HEK293 (cell line): Measurements from ENCODE around the gene TUSC1.

ENCODE experiments used
- CTCF ChIA-PET: fragments of 350-600 bp; formaldehyde crosslinking; extraction: SDS; loops from one replicate; lab custom pipeline; 2021; ENCODE audit warnings: antibody characterized with exemption; lab: Yijun Ruan, JAX
- POLR2A ChIA-PET: fragments of 300-600 bp; formaldehyde crosslinking; extraction: SDS; loops from one replicate; lab custom pipeline; 2020; ENCODE audit warnings: antibody characterized with exemption, inconsistent platforms; lab: Yijun Ruan, JAX
- H3K27ac ChIP-seq: fragments of 200-500 bp; sonication (Bioruptor generic); 2 replicates; pipeline ENCODE4 v1.5.1; 2014; ENCODE audit warnings: low read depth, low read length, control low read depth, inconsistent platforms; ENCODE audit errors: extremely low read depth
- H3K36me3 ChIP-seq, 2 experiments: fragments of 200-500 bp in 1 of 2; sonication (Bioruptor generic) in 1 of 2; 1 replicate in 1 of 2; 2 replicates in 1 of 2; pipeline ENCODE4 v1.5.1; 2014 to 2017; ENCODE audit warnings: inconsistent platforms in 2 of 2, low read length in 2 of 2; ENCODE audit not compliant: control insufficient read depth in 2 of 2, insufficient read depth in 1 of 2
- H3K4me1 ChIP-seq: fragments of 200-500 bp; sonication (Bioruptor generic); 2 replicates; pipeline ENCODE4 v1.5.1; 2014; ENCODE audit warnings: mild to moderate bottlenecking, low read length, inconsistent platforms; ENCODE audit not compliant: control insufficient read depth, insufficient read depth
- H3K4me3 ChIP-seq: 2 replicates; pipeline ENCODE4 v1.5.1; 2011; ENCODE audit warnings: low read depth, mild to moderate bottlenecking, control low read depth, low read length, moderate library complexity
- H3K9me3 ChIP-seq: fragments of 200-500 bp; sonication (Bioruptor generic); 2 replicates; pipeline ENCODE4 v1.5.1; 2014; ENCODE audit warnings: low read depth, low read length, inconsistent platforms; ENCODE audit not compliant: control insufficient read depth, insufficient read depth
- GFI1B ChIP-seq: fragments of 450-650 bp; formaldehyde crosslinking; IDR thresholded peaks from 2 replicates; pipeline ENCODE4 v1.5.1; 2016; ENCODE audit warnings: missing biosample characterization, missing genetic modification characterization
- PATZ1 ChIP-seq: fragments of 450-650 bp; formaldehyde crosslinking; IDR thresholded peaks from 2 replicates; pipeline ENCODE4 v1.5.1; 2016; ENCODE audit warnings: missing biosample characterization, missing genetic modification characterization
- REPIN1 ChIP-seq: fragments of 450-650 bp; formaldehyde crosslinking; IDR thresholded peaks from 2 replicates; pipeline ENCODE4 v1.5.1; 2017; ENCODE audit warnings: missing biosample characterization, missing genetic modification characterization, low read depth
- TCF7L2 ChIP-seq: IDR thresholded peaks from 2 replicates; pipeline ENCODE4 v1.6.1; 2011; ENCODE audit warnings: low read depth, mild to moderate bottlenecking, inconsistent platforms, low read length, moderate library complexity, borderline replicate concordance
- ZBTB21 ChIP-seq: fragments of 450-650 bp; formaldehyde crosslinking; IDR thresholded peaks from 2 replicates; pipeline ENCODE4 v1.5.1; 2017; ENCODE audit warnings: missing biosample characterization, missing genetic modification characterization
- ZNF10 ChIP-seq: fragments of 450-650 bp; formaldehyde crosslinking; IDR thresholded peaks from 2 replicates; pipeline ENCODE4 v1.5.1; 2017; ENCODE audit warnings: missing biosample characterization, missing genetic modification characterization
- ZNF140 ChIP-seq: fragments of 450-650 bp; formaldehyde crosslinking; IDR thresholded peaks from 2 replicates; pipeline ENCODE4 v1.5.1; 2016; ENCODE audit warnings: missing biosample characterization, missing genetic modification characterization
- ZNF302 ChIP-seq: fragments of 450-650 bp; formaldehyde crosslinking; IDR thresholded peaks from 2 replicates; pipeline ENCODE4 v1.5.1; 2016; ENCODE audit warnings: missing biosample characterization, missing genetic modification characterization, low read depth
- ZNF311 ChIP-seq: fragments of 450-650 bp; formaldehyde crosslinking; IDR thresholded peaks from 2 replicates; pipeline ENCODE4 v1.5.1; 2017; ENCODE audit warnings: missing biosample characterization, missing genetic modification characterization, borderline replicate concordance
- ZNF394 ChIP-seq: fragments of 450-650 bp; formaldehyde crosslinking; IDR thresholded peaks from 2 replicates; pipeline ENCODE4 v1.5.1; 2016; ENCODE audit warnings: missing biosample characterization, missing genetic modification characterization, mild to moderate bottlenecking, moderate library complexity, borderline replicate concordance
- ZNF513 ChIP-seq: fragments of 450-650 bp; IDR thresholded peaks from 2 replicates; pipeline ENCODE4 v1.5.1; 2018; ENCODE audit warnings: missing biosample characterization, missing genetic modification characterization
- ZNF514 ChIP-seq: fragments of 450-650 bp; formaldehyde crosslinking; IDR thresholded peaks from 2 replicates; pipeline ENCODE4 v1.5.1; 2016; ENCODE audit warnings: missing biosample characterization, missing genetic modification characterization
- ZNF544 ChIP-seq: fragments of 450-650 bp; formaldehyde crosslinking; IDR thresholded peaks from 2 replicates; pipeline ENCODE4 v1.5.0; 2017; ENCODE audit warnings: missing biosample characterization, missing genetic modification characterization
- ZNF600 ChIP-seq: fragments of 450-650 bp; formaldehyde crosslinking; IDR thresholded peaks from 2 replicates; pipeline ENCODE4 v1.5.1; 2016; ENCODE audit warnings: missing biosample characterization, missing genetic modification characterization
- ZNF610 ChIP-seq: fragments of 450-650 bp; formaldehyde crosslinking; IDR thresholded peaks from 2 replicates; pipeline ENCODE4 v1.5.1; 2016; ENCODE audit warnings: missing biosample characterization, missing genetic modification characterization, borderline replicate concordance
- ZNF645 ChIP-seq: fragments of 450-650 bp; formaldehyde crosslinking; IDR thresholded peaks from 2 replicates; pipeline ENCODE4; 2016; ENCODE audit warnings: missing biosample characterization, missing genetic modification characterization
- ZNF704 ChIP-seq: fragments of 450-650 bp; formaldehyde crosslinking; IDR thresholded peaks from 2 replicates; pipeline ENCODE4 v1.5.1; 2016; ENCODE audit warnings: missing biosample characterization, missing genetic modification characterization
- ZNF747 ChIP-seq: fragments of 450-650 bp; formaldehyde crosslinking; IDR thresholded peaks from 2 replicates; pipeline ENCODE4 v1.5.1; 2016; ENCODE audit warnings: missing biosample characterization, missing genetic modification characterization
- ZNF76 ChIP-seq: fragments of 450-650 bp; formaldehyde crosslinking; IDR thresholded peaks from 2 replicates; pipeline ENCODE4; 2016; ENCODE audit warnings: low read depth, missing biosample characterization, missing genetic modification characterization, borderline replicate concordance

The TUSC1 gene

GRCh38 chr9:25684321-25684720 is 6.1 kb upstream of the TUSC1 start:
- ChIA-PET POLR2A (no interaction called here), CTCF (interaction anchor here (1.0 kb wide), 1 partner anchor 14 kb away, joined by 3 read pairs; no protein-coding TSS in a partner anchor)
- Histone ChIP-seq H3K27ac (no peak overlapping the region), H3K36me3 (no peaks in the 10 kb centered on the region), H3K9me3 (no peaks in the 10 kb centered on the region), H3K4me3 (no peak overlapping the region), H3K4me1 (no peaks in the 10 kb centered on the region)
- TF ChIP-seq ZNF302 (no peak), ZNF704 (tag by site-specific recombination) (no peak), ZNF747 (no peak), GFI1B (tag by site-specific recombination) (no peak), ZNF514 (tag by site-specific recombination) (no peak), ZNF140 (tag by site-specific recombination) (no peak), ZNF645 (tag by site-specific recombination) (no peak), ZBTB21 (tag by site-specific recombination) (no peak)

GRCh38 chr9:25681266-25681665 is 3.0 kb upstream of the TUSC1 start:
- Histone ChIP-seq H3K9me3 (no peaks in the 10 kb centered on the region), H3K4me3 (no peak overlapping the region), H3K36me3 (no peaks in the 10 kb centered on the region), H3K4me1 (no peaks in the 10 kb centered on the region), H3K27ac (no peak overlapping the region)
- ChIA-PET CTCF (interaction anchor here (0.7 kb wide), 1 partner anchor 33 kb away, joined by 3 read pairs; no protein-coding TSS in a partner anchor), POLR2A (no interaction called here)
- no peak for TF ChIP-seq ZNF610 (tag by site-specific recombination)
- no peak for TF ChIP-seq ZNF311 (tag by site-specific recombination)
- TF ChIP-seq ZNF10 (tag by site-specific recombination), result no peak
- TF ChIP-seq ZNF645 (tag by site-specific recombination), result no peak
- no peak for TF ChIP-seq PATZ1 (tag by site-specific recombination)
- TF ChIP-seq ZNF544 (tag by site-specific recombination), result no peak

- H3K36me3 ChIP-seq, result no peaks in the 10 kb centered on the region
- H3K4me1 ChIP-seq, result no peaks in the 10 kb centered on the region
- ChIA-PET POLR2A (interaction anchor here (0.7 to 1.4 kb wide), 7 partner anchors 9 to 424 kb away, joined by 3 to 9 read pairs (median 5); no protein-coding TSS in a partner anchor), CTCF (no interaction called here)
- peak overlapping the region; percentile 77; the same call in 1 of the 2 replicates for H3K4me3 ChIP-seq
- H3K9me3 ChIP-seq, result no peaks in the 10 kb centered on the region
- peak overlapping the region; percentile 99 for H3K27ac ChIP-seq
- TF ChIP-seq ZNF394, result no peak
- no peak for TF ChIP-seq ZNF600
- no peak for TF ChIP-seq REPIN1 (tag by site-specific recombination)
- TF ChIP-seq ZNF513 (tag by site-specific recombination), result no peak
- TF ChIP-seq TCF7L2, result no peak
- no peak for TF ChIP-seq ZNF76 (tag by site-specific recombination)
These were observed 659 bp upstream of the TUSC1 start for GRCh38 chr9:25678846-25679360.
